ENCODE measurements around the gene FAM210A. TPM values are rescaled to one million over a fixed set of nuclear protein-coding genes. Genes with fewer than 3 reads are reported as not detected.
"Not testable (repeated sequence)": the region's sequence is repeated elsewhere in the genome, so short reads cannot be mapped to it uniquely, and the experiment has no call there.

FAM210A gene
- total and polyA plus RNA-seq, 4 donors, result 16.9 to 32.6 (median 20.1) TPM

- Histone ChIP-seq H3K27ac (ENCODE audit: low read depth, low read length) (no peak overlapping the region), H3K4me1 (ENCODE audit: control insufficient read depth, insufficient read depth, low read length) (peaks cover 3% of the 10 kb centered on the region), H3K9me3 (ENCODE audit: control insufficient read depth, insufficient read depth, low read length) (no peaks in the 10 kb centered on the region), H3K4me3 (ENCODE audit: low read depth, low read length) (no peak overlapping the region), H3K27me3 (ENCODE audit: control insufficient read depth, insufficient read depth, low read length) (no peaks in the 10 kb centered on the region), H3K36me3 (ENCODE audit: control insufficient read depth, insufficient read depth, low read length) (no peaks in the 10 kb centered on the region)
- WGBS (ENCODE audit: insufficient coverage), result no CpG with 5 or more reads among the region's 6 CpGs
- DNase-seq (ENCODE audit: low read depth in 4 of 6, low spot score in 6 of 6), result peak in 1 of 6 donors; percentile 15
These were observed 44.7 kb downstream of the FAM210A start for GRCh38 chr18:13681701-13682100.

- DNase-seq (ENCODE audit: low read depth in 4 of 6, low spot score in 6 of 6), result peak in 2 of 6 donors; percentile 27 to 33
- H3K27me3 ChIP-seq (ENCODE audit: control insufficient read depth, insufficient read depth, low read length), result no peaks in the 10 kb centered on the region
These were observed 45.7 kb downstream of the FAM210A start for GRCh38 chr18:13680612-13681011.

GRCh38 chr18:13677350-13677749 lies 49.0 kb downstream of the FAM210A start:
- DNase-seq (ENCODE audit: low read depth in 4 of 6, low spot score in 6 of 6); H3K4me3 ChIP-seq (ENCODE audit: low read depth, low read length); H3K27me3 ChIP-seq (ENCODE audit: control insufficient read depth, insufficient read depth, low read length); H3K36me3 ChIP-seq (ENCODE audit: control insufficient read depth, insufficient read depth, low read length); H3K9me3 ChIP-seq (ENCODE audit: control insufficient read depth, insufficient read depth, low read length); H3K27ac ChIP-seq (ENCODE audit: low read depth, low read length); H3K4me1 ChIP-seq (ENCODE audit: control insufficient read depth, insufficient read depth, low read length): not testable (repeated sequence)
- 100% methylated on average over 7 of the region's 13 CpGs for WGBS (ENCODE audit: insufficient coverage)

More at GRCh38 chr18:13680612-13681011, 45.7 kb downstream of the FAM210A start:
- 80% methylated on average over 4 of the region's 5 CpGs for WGBS (ENCODE audit: insufficient coverage)
- H3K9me3 ChIP-seq (ENCODE audit: control insufficient read depth, insufficient read depth, low read length), result no peaks in the 10 kb centered on the region
- no peak overlapping the region for H3K27ac ChIP-seq (ENCODE audit: low read depth, low read length)
- no peak overlapping the region for H3K4me3 ChIP-seq (ENCODE audit: low read depth, low read length)
- no peaks in the 10 kb centered on the region for H3K36me3 ChIP-seq (ENCODE audit: control insufficient read depth, insufficient read depth, low read length)
- H3K4me1 ChIP-seq (ENCODE audit: control insufficient read depth, insufficient read depth, low read length), result peaks cover 3% of the 10 kb centered on the region

- Histone ChIP-seq H3K27me3 (ENCODE audit: control insufficient read depth, insufficient read depth, low read length) (no peaks in the 10 kb centered on the region), H3K9me3 (ENCODE audit: control insufficient read depth, insufficient read depth, low read length) (no peaks in the 10 kb centered on the region), H3K36me3 (ENCODE audit: control insufficient read depth, insufficient read depth, low read length) (no peaks in the 10 kb centered on the region), H3K27ac (ENCODE audit: low read depth, low read length) (no peak overlapping the region), H3K4me1 (ENCODE audit: control insufficient read depth, insufficient read depth, low read length) (peaks cover 3% of the 10 kb centered on the region), H3K4me3 (ENCODE audit: low read depth, low read length) (no peak overlapping the region)
- no peak for DNase-seq (ENCODE audit: low read depth in 4 of 6, low spot score in 6 of 6)
- 86% methylated on average over 1 of the region's 6 CpGs for WGBS (ENCODE audit: insufficient coverage)
These were observed 49.9 kb downstream of the FAM210A start for GRCh38 chr18:13676471-13676870.

- WGBS (ENCODE audit: insufficient coverage), result 83% methylated on average over 5 of the region's 7 CpGs
- H3K36me3 ChIP-seq (ENCODE audit: control insufficient read depth, insufficient read depth, low read length), result no peaks in the 10 kb centered on the region
- H3K9me3 ChIP-seq (ENCODE audit: control insufficient read depth, insufficient read depth, low read length), result no peaks in the 10 kb centered on the region
- no peaks in the 10 kb centered on the region for H3K27me3 ChIP-seq (ENCODE audit: control insufficient read depth, insufficient read depth, low read length)
- no peaks in the 10 kb centered on the region for H3K4me1 ChIP-seq (ENCODE audit: control insufficient read depth, insufficient read depth, low read length)
- no peak for DNase-seq (ENCODE audit: low read depth in 4 of 6, low spot score in 6 of 6)
- no peak overlapping the region for H3K27ac ChIP-seq (ENCODE audit: low read depth, low read length)
- no peak overlapping the region for H3K4me3 ChIP-seq (ENCODE audit: low read depth, low read length)
These were observed 53.7 kb downstream of the FAM210A start for GRCh38 chr18:13672657-13673056.

- H3K9me3 ChIP-seq (ENCODE audit: control insufficient read depth, insufficient read depth, low read length), result no peaks in the 10 kb centered on the region
- H3K4me3 ChIP-seq (ENCODE audit: low read depth, low read length), result no peak overlapping the region
- no peak overlapping the region for H3K27ac ChIP-seq (ENCODE audit: low read depth, low read length)
- DNase-seq (ENCODE audit: low read depth in 4 of 6, low spot score in 6 of 6), result no peak
- H3K27me3 ChIP-seq (ENCODE audit: control insufficient read depth, insufficient read depth, low read length), result no peaks in the 10 kb centered on the region
- no CpG with 5 or more reads among the region's 2 CpGs for WGBS (ENCODE audit: insufficient coverage)
- no peaks in the 10 kb centered on the region for H3K4me1 ChIP-seq (ENCODE audit: control insufficient read depth, insufficient read depth, low read length)
- H3K36me3 ChIP-seq (ENCODE audit: control insufficient read depth, insufficient read depth, low read length), result no peaks in the 10 kb centered on the region
These were observed 64.5 kb downstream of the FAM210A start for GRCh38 chr18:13661779-13662256.

GRCh38 chr18:13661051-13661778 lies 65.1 kb downstream of the FAM210A start:
- no peak for DNase-seq (ENCODE audit: low read depth in 4 of 6, low spot score in 6 of 6)
- no peak overlapping the region for H3K4me3 ChIP-seq (ENCODE audit: low read depth, low read length)
- H3K27ac ChIP-seq (ENCODE audit: low read depth, low read length), result no peak overlapping the region
- no peaks in the 10 kb centered on the region for H3K4me1 ChIP-seq (ENCODE audit: control insufficient read depth, insufficient read depth, low read length)
- no peaks in the 10 kb centered on the region for H3K27me3 ChIP-seq (ENCODE audit: control insufficient read depth, insufficient read depth, low read length)
- H3K9me3 ChIP-seq (ENCODE audit: control insufficient read depth, insufficient read depth, low read length), result no peaks in the 10 kb centered on the region
- H3K36me3 ChIP-seq (ENCODE audit: control insufficient read depth, insufficient read depth, low read length), result no peaks in the 10 kb centered on the region
- 74% methylated on average over 5 of the region's 8 CpGs for WGBS (ENCODE audit: insufficient coverage)

- Histone ChIP-seq H3K36me3 (ENCODE audit: control insufficient read depth, insufficient read depth, low read length) (no peaks in the 10 kb centered on the region), H3K4me3 (ENCODE audit: low read depth, low read length) (no peak overlapping the region), H3K27ac (ENCODE audit: low read depth, low read length) (no peak overlapping the region), H3K4me1 (ENCODE audit: control insufficient read depth, insufficient read depth, low read length) (no peaks in the 10 kb centered on the region), H3K9me3 (ENCODE audit: control insufficient read depth, insufficient read depth, low read length) (no peaks in the 10 kb centered on the region), H3K27me3 (ENCODE audit: control insufficient read depth, insufficient read depth, low read length) (no peaks in the 10 kb centered on the region)
- WGBS (ENCODE audit: insufficient coverage), result 50% methylated on average over 1 of the region's 5 CpGs
- DNase-seq (ENCODE audit: low read depth in 4 of 6, low spot score in 6 of 6), result peak in 2 of 6 donors; percentile 28 to 72
These were observed 65.8 kb downstream of the FAM210A start for GRCh38 chr18:13660510-13660909.

GRCh38 chr18:13658436-13659204 lies 67.7 kb downstream of the FAM210A start:
- H3K27ac ChIP-seq (ENCODE audit: low read depth, low read length), result no peak overlapping the region
- no peaks in the 10 kb centered on the region for H3K27me3 ChIP-seq (ENCODE audit: control insufficient read depth, insufficient read depth, low read length)
- no peaks in the 10 kb centered on the region for H3K9me3 ChIP-seq (ENCODE audit: control insufficient read depth, insufficient read depth, low read length)
- peaks cover 9% of the 10 kb centered on the region for H3K4me1 ChIP-seq (ENCODE audit: control insufficient read depth, insufficient read depth, low read length)
- DNase-seq (ENCODE audit: low read depth in 4 of 6, low spot score in 6 of 6), result no peak
- H3K4me3 ChIP-seq (ENCODE audit: low read depth, low read length), result no peak overlapping the region
- 100% methylated on average over 2 of the region's 8 CpGs for WGBS (ENCODE audit: insufficient coverage)
- no peaks in the 10 kb centered on the region for H3K36me3 ChIP-seq (ENCODE audit: control insufficient read depth, insufficient read depth, low read length)

All from spinal cord (tissue), 10 donors.